Fibroblast of the aortic adventitia (primary cell): ENCODE measurements around the gene KRT73. TPM values are rescaled to one million over a fixed set of nuclear protein-coding genes. Genes with fewer than 3 reads are reported as not detected.

Experiments
- DNase-seq: peaks from one replicate; pipeline ENCODE4 v3.0.0-alpha.2; 2010; ENCODE audit warnings: low read depth
- H3K4me3 ChIP-seq: 2 replicates; pipeline ENCODE4 v1.5.1; 2011; ENCODE audit warnings: low read depth, mild to moderate bottlenecking, control low read depth, low read length, moderate library complexity
- CTCF ChIP-seq: IDR thresholded peaks from 2 replicates; pipeline ENCODE4 v1.5.1; 2011; ENCODE audit warnings: mild to moderate bottlenecking, low read length, control low read depth, inconsistent platforms; ENCODE audit not compliant: insufficient read depth
- total RNA-seq: library from RNA; depleted of rRNA; stranded (reverse); fragments of >200 nt; gene quantifications from 2 replicates; pipeline ENCODE4 v1.2.3, GENCODE V29; 2012; ENCODE audit warnings: low replicate concordance

KRT73 gene
- total RNA-seq, 1 donor = not detected

GRCh38 chr12:52579468-52580465 is 38.6 kb downstream of the KRT73 start:
- DNase-seq = no peak
- no peak overlapping the region for H3K4me3 ChIP-seq
- TF ChIP-seq CTCF = no peak

- TF ChIP-seq CTCF = no peak
These were observed 39.9 kb downstream of the KRT73 start for GRCh38 chr12:52578469-52578868.

GRCh38 chr12:52577316-52577715 is 41.0 kb downstream of the KRT73 start:
- no peak for TF ChIP-seq CTCF
- H3K4me3 ChIP-seq = no peak overlapping the region
- DNase-seq = no peak

More at GRCh38 chr12:52578469-52578868, 39.9 kb downstream of the KRT73 start:
- no peak for DNase-seq
- H3K4me3 ChIP-seq = no peak overlapping the region

GRCh38 chr12:52575948-52576347 is 42.4 kb downstream of the KRT73 start:
- no peak for DNase-seq
- H3K4me3 ChIP-seq = no peak overlapping the region
- no peak for TF ChIP-seq CTCF

- no peak overlapping the region for H3K4me3 ChIP-seq
- DNase-seq = no peak
- TF ChIP-seq CTCF = no peak
These were observed 43.1 kb downstream of the KRT73 start for GRCh38 chr12:52575256-52575655.

- DNase-seq = no peak
- H3K4me3 ChIP-seq = no peak within 1 kb of the TSS
- no peak for TF ChIP-seq CTCF
These were observed 44.6 kb downstream of the KRT73 start, which contains the start of gene KRT74 for GRCh38 chr12:52573743-52574142. KRT74 (minus strand) TSS chr12:52573843; CDS start chr12:52573777, 66 bp downstream.
